Measurements from ENCODE around the gene TRMT1. TPM values are rescaled to one million over a fixed set of nuclear protein-coding genes. Genes with fewer than 3 reads are reported as not detected.
A peak's percentile ranks its signal among the peaks of the same experiment; 100 is the strongest.

The TRMT1 gene
- total RNA-seq, 2 donors from 2014 or later, result 18.4 to 20.9 TPM

DNA sequence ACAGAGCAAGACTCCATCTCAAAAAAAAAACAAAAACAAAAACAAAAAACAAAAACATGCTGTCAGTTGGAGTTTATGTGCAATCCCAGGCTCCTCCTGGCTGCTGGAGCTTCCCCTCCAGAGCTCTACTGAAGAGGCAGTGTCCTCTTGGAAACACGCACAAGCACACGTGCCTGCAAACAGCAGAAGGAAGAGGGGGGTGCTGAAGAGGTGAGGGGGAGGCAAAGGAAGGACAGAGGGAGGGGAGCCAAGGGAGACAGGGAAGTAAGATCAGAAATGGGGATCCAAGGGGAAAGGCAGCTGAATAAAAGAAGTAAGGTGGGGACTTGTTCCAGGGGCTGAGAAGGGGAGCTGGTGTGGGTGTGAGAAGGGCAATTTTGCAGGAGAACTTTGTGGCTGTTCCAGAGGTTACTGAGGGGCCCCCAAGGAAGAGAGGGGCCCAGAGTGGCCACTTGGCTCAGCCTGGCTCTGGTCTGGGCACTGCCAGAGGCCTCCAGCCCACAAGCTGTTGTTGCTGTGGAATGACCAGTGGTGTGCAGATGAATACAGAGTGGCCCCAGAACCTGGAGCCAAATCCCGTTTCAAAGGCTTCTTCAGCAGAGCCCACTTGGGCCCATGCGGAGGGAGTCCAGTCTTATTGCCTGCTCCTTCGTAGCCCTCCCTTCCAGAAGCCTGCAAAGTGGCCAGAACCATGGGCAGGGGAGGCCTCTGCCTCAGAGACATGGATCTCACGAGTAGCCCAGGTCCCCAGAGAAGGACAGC, 48.3 kb downstream of the TRMT1 start:
- intact Hi-C loops (cut with DNase I), result no loop called here
- DNase-seq, result no peak
- no peak for ATAC-seq

DNA sequence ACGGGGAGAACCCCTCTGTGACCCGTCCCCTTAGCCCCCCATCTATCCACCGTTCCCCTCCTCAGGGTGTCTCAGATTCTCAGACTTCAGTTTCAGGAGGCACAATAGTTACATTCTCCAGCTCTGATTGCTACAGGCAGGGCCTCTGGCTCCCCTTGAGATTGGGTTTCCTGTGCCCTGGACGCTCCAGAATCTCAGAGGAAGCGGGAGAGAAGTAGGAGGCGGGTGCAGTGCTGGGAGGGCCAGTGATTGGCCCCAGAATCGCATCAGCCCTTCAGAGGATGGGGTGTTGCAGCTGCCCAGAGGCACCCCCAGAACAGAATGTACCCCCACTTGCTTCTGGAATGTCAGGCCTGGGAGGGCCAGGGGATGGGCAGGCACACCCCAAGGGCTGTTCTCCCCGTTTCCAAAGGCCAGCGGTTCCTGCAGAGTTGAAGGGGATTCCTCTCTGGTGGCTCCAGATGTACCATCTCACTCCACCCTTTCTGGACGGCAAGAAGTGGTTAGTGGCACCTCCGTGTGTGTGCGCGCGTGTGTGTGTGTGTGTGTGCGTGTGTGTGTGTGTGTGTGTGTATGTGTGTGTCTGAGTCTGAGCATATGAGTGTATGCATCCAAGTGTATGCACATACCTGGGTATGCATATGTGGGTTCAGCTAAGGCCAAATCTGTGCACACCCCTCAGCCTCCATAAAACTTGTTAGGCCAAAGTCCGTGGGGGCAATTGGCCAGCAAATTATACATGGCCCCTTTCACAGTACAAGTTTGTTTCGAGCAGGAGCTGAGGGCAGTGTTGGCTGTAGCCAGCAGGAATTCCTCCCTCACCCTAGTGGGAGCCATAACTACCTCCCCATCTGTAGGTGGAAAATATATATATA, 49.4 kb downstream of the TRMT1 start:
- intact Hi-C loops (cut with DNase I), result no loop called here
- DNase-seq (no peak), ATAC-seq (no peak)

DNA sequence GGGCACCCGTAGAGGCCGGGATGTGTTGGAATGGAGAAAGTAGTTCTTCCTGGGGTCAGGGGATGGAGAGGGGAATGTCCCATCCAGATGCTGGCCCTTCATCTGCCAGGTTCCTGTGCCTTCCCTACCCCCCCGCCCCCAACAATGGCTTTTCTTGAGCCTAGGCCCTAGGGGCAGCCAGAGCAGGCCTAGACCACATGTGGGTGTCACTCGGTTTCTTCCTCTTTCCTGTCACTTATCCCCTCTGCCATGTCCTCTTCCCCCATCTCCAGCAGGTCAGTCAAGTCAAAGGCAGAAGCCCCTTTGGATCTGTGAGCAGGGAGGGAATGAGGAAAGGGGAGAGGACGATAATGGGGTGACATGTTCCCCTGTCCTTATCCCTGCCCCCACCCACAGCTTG, 50.3 kb downstream of the TRMT1 start:
- no peak for ATAC-seq
- intact Hi-C loops (cut with DNase I), result no loop called here
- DNase-seq, result no peak

DNA sequence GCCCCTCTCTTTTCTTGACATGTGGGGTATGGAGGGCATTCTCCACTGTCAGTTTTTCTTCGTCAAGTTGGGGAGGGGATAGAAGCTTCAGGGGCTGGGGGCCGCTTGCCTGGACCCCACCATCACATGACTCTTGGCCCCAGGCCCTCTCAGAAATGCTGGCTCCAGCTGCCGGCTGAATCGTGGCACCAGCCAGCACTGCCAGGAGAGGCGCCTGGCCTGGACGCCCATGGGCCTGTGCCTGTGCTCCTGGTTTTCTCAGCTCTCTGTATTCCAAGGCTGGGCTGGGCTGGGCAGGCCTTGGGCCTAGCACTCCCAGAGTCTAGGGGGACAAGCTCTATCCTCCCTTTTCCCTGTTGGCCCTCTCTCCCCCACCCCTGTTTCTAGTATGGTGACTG, 52.4 kb downstream of the TRMT1 start:
- peak; percentile 57 for DNase-seq
- peak; percentile 39 to 41 for ATAC-seq
- intact Hi-C loops (cut with DNase I), result loop anchor here in 1 of 2 donors (5.0 kb wide), 2 partner anchors 42 to 77 kb away; no protein-coding TSS in a partner anchor

DNA sequence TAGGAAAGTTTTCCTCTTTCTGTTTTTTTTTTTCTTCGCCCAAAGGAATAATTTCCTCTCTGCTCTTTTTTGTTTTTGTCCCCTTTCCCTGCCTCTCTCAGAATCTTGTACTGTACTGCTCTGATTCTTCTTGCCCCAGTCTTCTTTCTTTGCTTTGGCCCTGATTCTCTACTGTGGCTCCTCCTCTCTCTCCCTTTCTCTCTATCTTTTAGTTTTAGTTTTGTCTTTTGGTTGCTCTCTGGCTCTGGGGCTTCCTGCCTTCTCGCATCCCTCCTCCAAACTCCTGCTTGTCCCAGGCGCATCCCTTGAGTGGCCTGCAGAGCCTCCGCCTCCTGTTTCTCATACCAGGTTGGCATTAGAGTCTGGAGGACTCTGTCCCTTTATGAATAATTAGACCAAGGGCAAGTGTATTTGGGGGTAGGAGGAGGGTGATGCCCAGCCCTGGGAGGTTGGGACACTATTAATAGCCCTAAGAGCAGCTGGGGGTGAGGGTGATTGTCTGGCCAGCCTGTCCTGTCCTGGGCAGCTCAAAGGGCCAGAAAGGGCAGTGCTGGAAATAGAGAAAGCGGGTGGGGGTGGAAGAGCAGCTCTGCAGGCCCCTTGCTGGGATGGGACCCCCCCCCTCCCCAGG, 53.0 kb downstream of the TRMT1 start:
- intact Hi-C loops (cut with DNase I), result loop anchor here in 1 of 2 donors (5.0 kb wide), 2 partner anchors 41 to 76 kb away; no protein-coding TSS in a partner anchor
- peak; percentile 70 to 73 for ATAC-seq
- DNase-seq, result peak; percentile 57

DNA sequence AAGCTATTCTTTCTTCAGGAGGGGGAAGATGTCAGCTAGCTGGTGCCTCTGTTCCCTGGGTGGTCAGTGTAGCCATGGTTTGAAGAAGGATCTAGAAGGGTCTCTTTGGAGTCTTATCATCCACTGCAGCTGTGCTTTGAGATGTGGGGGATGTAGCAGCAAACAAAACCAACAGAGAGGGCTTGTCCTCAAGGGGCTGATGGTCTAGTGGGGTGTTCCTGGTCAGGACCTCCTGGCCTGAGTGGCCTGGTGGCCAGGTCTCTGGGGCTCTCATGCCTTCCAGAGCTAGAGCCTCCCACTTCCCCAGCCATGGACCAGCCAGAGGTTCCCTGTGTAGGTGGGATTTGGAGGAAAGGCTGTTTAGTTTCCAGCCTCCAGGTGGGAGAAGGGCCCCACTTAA, 54.2 kb downstream of the TRMT1 start:
- intact Hi-C loops (cut with DNase I), result loop anchor here in 1 of 2 donors (5.0 kb wide), 2 partner anchors 40 to 75 kb away; no protein-coding TSS in a partner anchor
- DNase-seq, result no peak

DNA sequence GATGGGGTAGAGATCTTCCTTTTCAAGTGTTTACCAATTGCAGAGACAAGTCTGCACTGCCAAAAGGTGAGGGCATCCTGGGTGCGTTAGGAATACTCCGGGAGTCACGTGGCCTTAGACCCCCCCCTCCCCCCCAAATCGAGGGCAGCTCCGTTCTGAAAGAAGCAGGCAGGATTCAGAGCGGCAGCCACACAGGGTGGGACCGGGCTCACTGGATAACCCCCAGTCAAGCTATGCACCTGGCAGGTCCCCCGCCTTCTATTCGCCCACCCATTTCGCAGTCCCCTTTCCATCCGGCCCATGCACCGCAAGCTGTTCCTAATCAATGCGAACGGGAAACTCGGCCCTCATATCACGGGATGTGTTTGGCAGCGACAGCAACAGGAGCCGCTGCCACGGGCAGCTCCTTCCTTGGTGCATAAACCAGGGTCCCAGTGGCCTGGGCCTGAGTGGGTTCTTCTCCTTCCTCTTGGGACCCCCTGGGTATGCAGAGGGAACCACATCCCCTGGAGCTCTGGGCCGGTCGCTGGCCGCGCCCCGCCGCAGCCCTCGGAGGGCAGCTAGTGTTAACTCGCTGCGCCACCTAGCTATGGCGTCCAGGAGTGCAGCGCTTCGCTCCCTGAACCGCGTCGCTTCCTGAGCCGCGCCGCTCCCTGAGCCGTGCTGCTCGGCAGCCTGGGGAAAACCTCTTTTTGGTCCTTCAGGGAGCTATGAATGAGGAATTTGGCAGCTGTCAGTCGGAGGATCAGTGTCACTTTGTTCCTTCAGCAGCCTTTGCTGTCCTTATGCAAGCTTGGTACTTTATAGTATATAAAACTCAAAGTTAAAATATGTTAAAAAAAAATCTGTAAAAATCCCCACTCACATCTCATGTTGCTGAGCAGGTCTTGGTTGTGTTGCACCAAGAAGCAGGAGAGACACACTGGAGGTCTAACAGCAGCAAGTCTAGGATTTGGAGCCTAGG, 55.3 kb downstream of the TRMT1 start:
- DNase-seq (peak; percentile 89), ATAC-seq (peak; percentile 78 to 80)
- intact Hi-C loops (cut with DNase I), result loop anchor here in 1 of 2 donors (5.0 kb wide), 2 partner anchors 39 to 74 kb away; no protein-coding TSS in a partner anchor

More for the DNA sequence above, 54.2 kb downstream of the TRMT1 start:
- no peak for ATAC-seq

DNA sequence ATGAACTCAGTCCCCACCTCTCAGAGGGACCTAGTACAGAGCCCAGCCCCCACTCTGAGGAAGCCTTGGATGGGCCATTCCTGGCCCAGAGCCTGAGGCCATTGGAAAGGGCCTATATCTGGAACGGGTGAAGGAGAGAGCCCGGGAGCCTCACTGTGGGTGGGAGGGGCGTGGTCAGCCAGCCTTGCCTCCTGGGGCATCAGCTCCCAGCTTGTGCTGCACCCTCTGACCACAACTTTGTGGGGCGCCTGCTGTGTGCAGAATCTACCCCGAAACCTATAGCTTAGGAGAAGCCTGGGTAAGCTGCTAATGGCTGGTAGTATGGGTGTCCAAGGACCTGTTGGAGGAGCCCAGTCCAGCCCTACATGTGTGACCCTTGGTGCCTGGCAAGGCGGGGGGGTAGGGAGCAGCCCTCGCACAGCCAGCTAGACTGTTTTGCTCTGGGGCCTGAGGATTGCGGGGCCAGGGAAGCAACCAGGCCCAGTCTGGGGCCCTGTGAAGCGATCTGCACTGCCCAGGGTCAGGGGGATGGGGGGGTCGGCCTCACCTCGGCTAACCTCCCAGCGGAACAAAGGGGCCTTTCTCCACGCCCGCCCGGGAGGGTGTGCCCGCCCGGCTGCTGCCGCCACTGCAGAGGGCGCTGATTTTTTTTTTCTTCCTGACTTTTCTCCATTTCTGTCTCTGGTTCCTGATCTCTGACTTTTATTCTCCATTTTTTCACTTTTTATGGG, 56.1 kb downstream of the TRMT1 start:
- intact Hi-C loops (cut with DNase I), result loop anchor here in 1 of 2 donors (5.0 kb wide), 2 partner anchors 38 to 73 kb away; no protein-coding TSS in a partner anchor
- peak; percentile 50 for DNase-seq

DNA sequence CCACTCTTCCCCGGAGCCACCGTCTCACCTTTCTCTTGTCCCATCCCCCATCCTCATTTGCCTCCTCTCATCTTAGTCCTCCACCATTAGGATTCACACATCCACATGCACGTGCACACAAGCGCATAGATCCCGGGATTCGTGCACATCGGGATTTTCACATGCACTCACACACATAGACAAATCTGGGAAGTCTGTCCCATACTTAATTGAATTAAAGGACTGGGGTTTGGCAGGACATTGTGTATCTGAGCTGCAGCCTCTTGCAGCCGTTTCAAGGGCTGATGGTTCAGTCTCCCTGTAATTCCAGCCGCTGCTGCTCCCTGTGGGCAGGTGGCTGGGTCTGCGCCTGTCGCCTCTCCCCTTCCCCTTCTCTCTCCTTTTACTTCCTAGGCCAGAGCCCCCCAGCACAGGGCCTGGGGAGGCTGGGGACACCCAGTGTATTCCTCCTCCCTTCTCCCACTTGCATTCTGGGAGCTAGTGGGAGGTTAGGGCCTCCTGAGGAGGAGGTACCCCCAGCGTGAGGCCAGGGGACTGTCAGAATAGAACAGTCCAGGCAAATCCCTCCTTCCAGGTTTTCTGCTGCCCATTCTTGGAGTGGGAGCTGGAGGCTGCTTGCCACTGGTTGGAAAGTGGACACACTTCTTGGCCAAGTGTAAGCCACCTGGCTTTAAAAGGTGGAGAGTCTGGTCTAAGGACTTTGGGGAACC, 57.4 kb downstream of the TRMT1 start:
- DNase-seq (no peak), ATAC-seq (no peak)
- intact Hi-C loops (cut with DNase I), result loop anchor here (5.0 to 10.0 kb wide), 2 partner anchors 62 to 796 kb away; partner anchors contain the start of gene NFIX (in 1 of the 2)

More for the DNA sequence above, 56.1 kb downstream of the TRMT1 start:
- ATAC-seq, result peak; percentile 4 to 9

DNA sequence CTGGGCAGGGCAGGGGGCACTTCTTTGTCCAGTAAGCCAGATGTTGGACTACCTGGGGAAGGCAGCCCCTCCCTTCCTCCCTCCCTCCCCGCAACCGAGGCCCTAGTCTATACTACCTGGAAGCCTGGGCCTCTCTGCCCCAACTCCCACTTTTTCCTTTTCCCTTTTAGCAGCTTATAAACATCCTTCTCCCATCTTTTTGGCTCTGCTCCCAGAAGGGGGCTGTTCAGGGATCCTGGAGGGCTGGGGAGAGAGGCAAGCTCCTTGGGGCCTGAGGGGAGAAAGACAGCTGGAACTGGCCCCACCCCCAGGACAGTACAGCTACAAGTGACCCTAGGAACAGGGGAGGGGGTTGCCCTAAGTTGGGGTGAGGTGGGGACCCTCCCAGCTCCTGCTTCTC, 58.8 kb downstream of the TRMT1 start:
- DNase-seq (no peak), ATAC-seq (no peak)
- intact Hi-C loops (cut with DNase I), result loop anchor here (5.0 to 10.0 kb wide), 2 partner anchors 60 to 797 kb away; partner anchors contain the start of gene NFIX (in 1 of the 2)

DNA sequence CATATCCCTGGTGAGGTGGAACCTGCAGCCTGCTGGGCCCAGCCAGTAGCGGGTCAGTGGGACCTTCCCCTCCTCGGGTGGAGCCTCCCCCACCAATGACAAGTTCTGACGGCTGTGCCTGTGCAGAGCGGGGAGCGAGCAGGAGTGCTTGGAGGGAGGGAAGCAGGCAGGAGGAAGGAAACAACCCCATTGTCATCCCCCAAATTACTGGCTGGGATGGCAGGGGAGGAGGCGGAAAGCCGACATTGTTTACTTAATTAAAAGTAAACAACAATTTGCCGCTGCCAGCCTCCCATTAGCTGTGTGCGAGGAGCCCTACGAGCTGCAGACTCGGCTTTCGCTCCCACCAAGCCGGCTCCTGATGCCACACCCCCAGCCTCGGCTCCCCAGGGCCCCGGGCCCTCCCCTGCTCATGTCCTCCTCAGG, 59.4 kb downstream of the TRMT1 start:
- ATAC-seq (no peak), DNase-seq (no peak)
- intact Hi-C loops (cut with DNase I), result loop anchor here (5.0 to 10.0 kb wide), 2 partner anchors 60 to 798 kb away; partner anchors contain the start of gene NFIX (in 1 of the 2)

DNA sequence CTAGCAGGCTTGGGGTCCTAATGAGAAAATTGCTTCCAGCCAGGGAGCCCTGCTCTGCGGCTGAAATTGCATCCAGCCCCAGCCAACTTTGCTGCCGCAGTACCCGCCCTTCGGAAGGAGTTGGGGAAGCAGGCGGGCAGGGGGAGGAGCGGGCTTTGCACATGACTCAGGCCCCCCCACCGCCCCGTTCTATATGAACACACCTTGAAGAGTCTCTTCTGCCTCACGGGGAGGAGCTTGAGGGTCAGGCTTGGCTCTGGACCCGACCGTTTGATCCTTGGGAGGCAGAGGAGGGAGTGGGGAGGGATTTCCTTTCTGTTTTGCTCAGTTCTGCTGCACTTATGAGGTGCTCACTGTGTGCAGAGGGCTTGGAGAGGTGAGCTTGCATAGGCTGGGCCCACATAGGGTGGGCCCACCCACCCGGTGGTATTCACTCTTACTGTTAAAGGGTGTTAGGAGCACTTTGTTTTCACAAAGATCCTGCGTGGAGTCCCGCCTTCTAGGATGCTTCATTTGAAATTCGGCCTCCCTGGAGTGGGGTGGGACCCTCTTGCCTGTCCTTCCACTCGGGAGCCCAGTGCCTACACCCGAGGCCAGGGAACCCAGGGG, 60.4 kb downstream of the TRMT1 start:
- peak; percentile 77 for DNase-seq
- ATAC-seq, result peak in 1 of 2 donors; percentile 42
- intact Hi-C loops (cut with DNase I), result loop anchor here (5.0 to 10.0 kb wide), 2 partner anchors 59 to 799 kb away; partner anchors contain the start of gene NFIX (in 1 of the 2)

DNA sequence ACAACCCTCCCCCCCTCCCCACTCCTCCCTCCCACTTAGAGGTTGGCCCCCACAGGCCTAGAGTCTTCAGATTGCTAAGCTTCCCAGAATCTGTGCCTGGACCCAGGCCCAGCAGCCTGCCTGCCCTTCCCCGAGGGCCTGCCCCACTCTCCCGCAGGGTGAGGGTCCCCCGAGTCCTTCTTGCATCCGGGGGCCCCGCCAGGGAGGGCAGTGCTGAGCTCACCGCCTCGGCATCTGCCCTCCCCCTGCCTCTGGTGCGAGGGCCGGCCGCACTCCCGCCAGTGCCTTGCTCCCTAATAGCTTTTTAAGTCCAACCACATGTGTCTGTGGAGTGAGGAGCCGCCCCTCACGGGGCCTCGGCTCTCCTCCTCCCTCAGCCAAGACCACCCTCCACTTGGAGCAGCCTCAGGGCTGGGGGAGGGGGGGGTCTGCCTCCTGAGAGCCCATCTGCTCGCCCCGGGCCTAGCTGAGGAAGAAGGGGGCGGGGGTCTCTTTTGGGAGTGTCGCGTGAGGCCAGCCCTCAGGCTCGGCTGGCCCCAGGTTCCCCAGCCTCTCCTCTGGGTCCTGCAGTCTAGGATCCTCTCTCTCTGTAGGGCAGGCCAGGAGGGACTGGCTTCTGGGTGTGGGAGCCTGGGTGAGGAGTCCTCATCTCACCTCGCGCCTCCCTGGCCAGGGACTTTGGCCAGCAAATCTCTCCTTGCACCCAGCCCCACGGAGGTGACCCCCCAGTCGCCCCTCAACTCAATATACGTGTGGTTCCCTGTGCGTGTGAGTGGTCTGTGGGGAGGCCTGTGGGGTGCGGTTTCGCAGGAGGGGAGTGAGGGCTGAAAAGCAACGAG, 61.1 kb downstream of the TRMT1 start:
- ATAC-seq (peak; percentile 67 to 75), DNase-seq (peak; percentile 82)
- intact Hi-C loops (cut with DNase I), result loop anchor here (5.0 to 10.0 kb wide), 2 partner anchors 58 to 799 kb away; partner anchors contain the start of gene NFIX (in 1 of the 2)
